Effector memory CD4-positive, alpha-beta T cell (primary cell): ENCODE results near the gene PHTF1.
"Not testable (repeated sequence)": the region's sequence is repeated elsewhere in the genome, so short reads cannot be mapped to it uniquely, and the experiment has no call there.

ENCODE experiments used
- DNase-seq, 3 donors: peaks; one replicate each; pipeline ENCODE4 v3.0.0-alpha.2; 2020
- H3K27ac ChIP-seq: 2 replicates; pipeline ENCODE4 v1.7.0; 2013; ENCODE audit warnings: mild to moderate bottlenecking, low read length, moderate library complexity; ENCODE audit not compliant: insufficient read depth, poor library complexity, severe bottlenecking
- H3K27me3 ChIP-seq: replicated peaks from 2 replicates; pipeline ENCODE4 v1.7.0; 2013; ENCODE audit warnings: mild to moderate bottlenecking, low read length; ENCODE audit not compliant: insufficient read depth, control insufficient read depth, poor library complexity, severe bottlenecking
- H3K36me3 ChIP-seq: 2 replicates; pipeline ENCODE4 v1.7.0; 2013; ENCODE audit warnings: mild to moderate bottlenecking, low read length, moderate library complexity; ENCODE audit not compliant: control insufficient read depth, insufficient read depth
- H3K4me1 ChIP-seq: 2 replicates; pipeline ENCODE4 v1.7.0; 2013; ENCODE audit warnings: low read length, mild to moderate bottlenecking; ENCODE audit not compliant: control insufficient read depth, insufficient read depth, poor library complexity, severe bottlenecking
- H3K4me3 ChIP-seq: 2 replicates; pipeline ENCODE4 v1.7.0; 2013; ENCODE audit warnings: low read length, low read depth, mild to moderate bottlenecking; ENCODE audit not compliant: insufficient read depth, poor library complexity, severe bottlenecking
- H3K9me3 ChIP-seq: 2 replicates; pipeline ENCODE4 v1.7.0; 2013; ENCODE audit warnings: mild to moderate bottlenecking, low read length, moderate library complexity; ENCODE audit not compliant: control insufficient read depth

Gene PHTF1

GRCh38 chr1:113732802-113733201, 26.5 kb downstream of the PHTF1 start:
- Histone ChIP-seq H3K36me3 (no peaks in the 10 kb centered on the region), H3K27me3 (no peaks in the 10 kb centered on the region), H3K4me1 (no peaks in the 10 kb centered on the region), H3K27ac (no peak overlapping the region), H3K4me3 (no peak overlapping the region), H3K9me3 (no peaks in the 10 kb centered on the region)
- no peak for DNase-seq

- H3K9me3 ChIP-seq = no peaks in the 10 kb centered on the region
- peaks cover 3% of the 10 kb centered on the region for H3K36me3 ChIP-seq
- no peak overlapping the region for H3K4me3 ChIP-seq
- no peaks in the 10 kb centered on the region for H3K4me1 ChIP-seq
- no peaks in the 10 kb centered on the region for H3K27me3 ChIP-seq
- no peak overlapping the region for H3K27ac ChIP-seq
- no peak for DNase-seq
Observed at GRCh38 chr1:113721010-113721409, 38.3 kb downstream of the PHTF1 start.

- H3K36me3 ChIP-seq, H3K4me3 ChIP-seq, H3K27ac ChIP-seq, H3K27me3 ChIP-seq, H3K9me3 ChIP-seq, DNase-seq, H3K4me1 ChIP-seq: not testable (repeated sequence)
Observed at GRCh38 chr1:113718621-113719020, 40.7 kb downstream of the PHTF1 start.

- not testable (repeated sequence) for H3K9me3 ChIP-seq, H3K4me1 ChIP-seq, H3K27me3 ChIP-seq, DNase-seq, H3K4me3 ChIP-seq, H3K36me3 ChIP-seq, H3K27ac ChIP-seq
Observed at GRCh38 chr1:113717506-113717905, 41.8 kb downstream of the PHTF1 start.

- Histone ChIP-seq H3K4me3 (no peak overlapping the region), H3K27ac (no peak overlapping the region), H3K9me3 (no peaks in the 10 kb centered on the region), H3K4me1 (no peaks in the 10 kb centered on the region), H3K27me3 (no peaks in the 10 kb centered on the region), H3K36me3 (peaks cover 5% of the 10 kb centered on the region)
- no peak for DNase-seq
Observed at GRCh38 chr1:113714606-113715269, 44.5 kb downstream of the PHTF1 start.

GRCh38 chr1:113701429-113701828, 57.9 kb downstream of the PHTF1 start:
- Histone ChIP-seq H3K27me3 (no peaks in the 10 kb centered on the region), H3K4me1 (no peaks in the 10 kb centered on the region), H3K27ac (no peak overlapping the region), H3K9me3 (no peaks in the 10 kb centered on the region), H3K36me3 (no peaks in the 10 kb centered on the region), H3K4me3 (no peak overlapping the region)
- DNase-seq = no peak

GRCh38 chr1:113694910-113695309, 64.4 kb downstream of the PHTF1 start:
- Histone ChIP-seq H3K36me3 (no peaks in the 10 kb centered on the region), H3K4me3 (no peak overlapping the region), H3K4me1 (no peaks in the 10 kb centered on the region), H3K9me3 (peaks cover 4% of the 10 kb centered on the region), H3K27me3 (no peaks in the 10 kb centered on the region), H3K27ac (no peak overlapping the region)
- no peak for DNase-seq

- Histone ChIP-seq H3K27me3 (no peaks in the 10 kb centered on the region), H3K4me1 (no peaks in the 10 kb centered on the region), H3K27ac (no peak overlapping the region), H3K4me3 (no peak overlapping the region), H3K9me3 (peaks cover 4% of the 10 kb centered on the region), H3K36me3 (no peaks in the 10 kb centered on the region)
- no peak for DNase-seq
Observed at GRCh38 chr1:113692824-113693431, 66.4 kb downstream of the PHTF1 start.

GRCh38 chr1:113692342-113692741, 66.9 kb downstream of the PHTF1 start:
- Histone ChIP-seq H3K36me3 (no peaks in the 10 kb centered on the region), H3K4me3 (no peak overlapping the region)

GRCh38 chr1:113691184-113691583, 68.1 kb downstream of the PHTF1 start:
- H3K4me1 ChIP-seq = no peaks in the 10 kb centered on the region
- no peaks in the 10 kb centered on the region for H3K27me3 ChIP-seq
- no peak for DNase-seq

More at GRCh38 chr1:113692342-113692741, 66.9 kb downstream of the PHTF1 start:
- DNase-seq = no peak
- H3K4me1 ChIP-seq = no peaks in the 10 kb centered on the region
- H3K27ac ChIP-seq = no peak overlapping the region
- no peaks in the 10 kb centered on the region for H3K27me3 ChIP-seq
- H3K9me3 ChIP-seq = peaks cover 4% of the 10 kb centered on the region

More at GRCh38 chr1:113691184-113691583, 68.1 kb downstream of the PHTF1 start:
- Histone ChIP-seq H3K9me3 (peaks cover 4% of the 10 kb centered on the region), H3K4me3 (no peak overlapping the region), H3K27ac (no peak overlapping the region), H3K36me3 (no peaks in the 10 kb centered on the region)
